ENCODE data around the gene CLTCL1.

The CLTCL1 gene

DNA sequence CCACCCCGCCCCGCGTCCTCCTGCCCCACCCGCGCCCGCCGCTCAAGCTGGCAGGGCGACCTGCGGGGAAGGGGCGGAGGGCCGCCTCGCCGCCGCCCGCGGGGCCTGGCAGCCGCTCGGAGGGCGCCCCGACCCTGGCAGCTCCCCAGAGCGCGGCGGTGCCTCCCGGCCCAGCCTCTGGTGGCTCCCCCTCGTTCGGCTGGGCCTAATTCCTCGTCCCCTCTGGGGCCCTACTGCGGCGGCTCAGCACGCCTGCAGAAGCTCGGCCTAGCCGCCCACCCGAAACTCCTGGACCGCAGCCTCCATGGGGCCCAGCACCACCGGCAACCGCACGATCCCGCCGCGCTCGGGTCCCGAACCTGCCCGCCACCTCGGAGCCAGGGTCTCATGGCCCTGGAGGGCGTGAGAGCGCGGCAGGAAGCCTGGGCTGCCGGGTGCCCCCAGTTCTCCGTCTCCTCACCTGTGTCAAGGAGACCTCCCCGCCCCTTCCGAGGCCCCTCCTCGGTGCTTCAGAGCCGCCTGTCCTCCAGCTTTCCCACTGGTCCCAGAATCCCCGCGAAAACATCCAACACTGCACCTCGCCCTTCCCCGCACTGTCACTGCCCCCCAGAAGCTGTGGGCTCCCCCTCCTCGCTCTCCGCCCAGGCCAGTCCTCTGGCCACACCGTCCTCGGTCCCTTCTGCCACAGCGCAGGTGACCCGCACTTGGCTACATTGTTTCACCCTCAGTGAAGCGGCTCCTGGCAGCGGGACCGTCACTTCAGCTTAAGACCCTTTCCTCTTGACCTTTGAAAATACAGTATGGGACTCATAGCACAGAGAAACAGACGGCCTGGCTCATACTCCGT lies 140.8 kb downstream of the CLTCL1 start:
- no peak for DNase-seq (ENCODE audit: low spot score)

DNA sequence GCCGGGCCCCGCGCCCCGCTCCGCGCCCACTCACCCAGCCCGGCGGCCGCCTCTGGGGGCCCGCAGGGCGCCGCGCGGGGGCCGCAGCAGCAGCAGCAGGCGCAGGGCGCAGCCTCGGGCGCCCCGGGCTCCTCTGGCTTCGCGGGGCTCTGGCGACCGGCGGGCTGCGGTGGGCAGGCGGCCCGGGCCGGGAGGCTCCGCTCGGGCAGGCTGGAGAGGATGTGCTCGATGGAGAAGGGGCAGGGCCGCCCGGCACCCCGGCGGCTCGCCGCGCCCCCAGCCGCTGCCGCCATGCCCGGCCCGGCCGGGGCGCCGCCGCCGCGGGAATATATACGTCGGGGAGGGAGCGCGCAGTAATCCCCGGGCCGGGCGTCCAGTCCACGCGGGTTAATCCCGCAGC lies 141.5 kb downstream of the CLTCL1 start, which contains the start of gene GSC2:
GSC2 (minus strand) TSS at position 302 of the 400 bp plus-strand sequence; CDS start at position 293, 9 bp downstream.
- DNase-seq (ENCODE audit: low spot score): no peak

DNA sequence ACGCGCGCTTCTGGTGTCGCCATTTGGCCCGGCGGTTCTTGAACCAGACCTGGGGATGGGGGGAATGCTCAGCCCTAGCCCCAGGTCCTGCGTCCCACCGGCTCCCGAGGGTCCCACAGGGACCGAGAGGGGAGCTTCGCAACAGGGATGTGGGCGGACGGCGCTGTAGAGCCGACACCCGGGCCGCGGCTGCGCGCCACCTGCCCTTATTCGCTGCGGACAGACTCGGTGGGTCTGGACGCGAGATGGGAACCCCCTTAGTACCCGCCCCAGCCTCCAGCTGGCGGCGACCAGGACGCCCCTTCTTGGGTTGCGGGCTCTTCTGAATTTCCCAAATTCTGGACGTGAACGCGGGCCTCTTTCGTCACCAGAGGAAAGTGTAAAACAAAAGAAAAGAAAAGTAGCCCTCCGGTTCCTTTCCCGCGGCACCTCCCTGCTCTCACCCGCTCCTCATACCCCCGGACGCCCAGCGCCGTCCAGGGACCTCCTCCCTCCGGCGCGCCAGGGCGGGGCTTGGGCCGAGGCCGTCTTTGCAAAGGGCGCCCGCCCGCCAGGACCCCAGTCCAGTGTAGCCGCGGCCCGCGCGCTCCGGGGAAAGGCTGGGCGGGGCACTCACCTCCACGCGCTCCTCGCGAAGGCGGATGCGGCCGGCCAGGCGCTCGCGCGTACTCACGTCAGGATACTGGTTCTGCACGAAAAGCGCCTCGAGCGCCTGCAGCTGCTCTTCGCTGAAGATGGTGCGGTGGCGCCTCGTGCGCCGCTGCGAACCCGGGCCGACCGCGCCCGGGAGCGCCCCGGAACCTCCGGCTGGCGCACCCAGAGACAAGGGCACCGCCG lies 142.3 kb downstream of the CLTCL1 start:
- no peak for DNase-seq (ENCODE audit: low spot score)

DNA sequence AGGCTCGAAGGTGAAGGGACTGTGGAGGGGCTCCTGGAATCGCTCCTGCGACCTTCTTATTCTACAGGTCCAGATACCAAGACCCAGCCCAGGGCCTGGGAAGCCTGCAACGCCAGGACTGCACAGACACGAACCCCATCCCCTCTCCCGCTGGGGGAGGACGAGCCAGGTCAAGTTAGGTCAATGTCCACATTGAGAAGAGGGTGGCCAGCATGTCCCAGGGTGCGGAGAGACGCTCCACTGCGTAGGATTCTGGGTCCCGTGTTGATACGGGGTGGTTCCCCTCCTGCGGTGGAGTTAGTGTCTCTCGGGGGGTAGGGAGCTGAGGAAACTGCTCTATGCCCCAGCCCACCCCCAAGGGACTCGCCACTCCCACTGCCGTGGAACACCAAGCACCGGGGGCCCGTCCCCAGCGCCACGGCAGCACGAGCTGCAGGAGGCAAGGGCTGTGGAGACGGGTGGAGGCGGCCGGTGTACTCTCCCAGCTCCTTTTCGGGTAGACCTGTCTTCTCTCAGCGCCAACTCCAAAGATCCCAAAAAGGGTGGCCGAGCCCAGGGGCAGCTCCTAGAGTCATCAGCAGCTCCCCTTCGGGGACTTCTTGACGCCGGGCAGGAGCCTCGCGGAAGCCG lies 143.0 kb downstream of the CLTCL1 start:
- no peak for DNase-seq (ENCODE audit: low spot score)

DNA sequence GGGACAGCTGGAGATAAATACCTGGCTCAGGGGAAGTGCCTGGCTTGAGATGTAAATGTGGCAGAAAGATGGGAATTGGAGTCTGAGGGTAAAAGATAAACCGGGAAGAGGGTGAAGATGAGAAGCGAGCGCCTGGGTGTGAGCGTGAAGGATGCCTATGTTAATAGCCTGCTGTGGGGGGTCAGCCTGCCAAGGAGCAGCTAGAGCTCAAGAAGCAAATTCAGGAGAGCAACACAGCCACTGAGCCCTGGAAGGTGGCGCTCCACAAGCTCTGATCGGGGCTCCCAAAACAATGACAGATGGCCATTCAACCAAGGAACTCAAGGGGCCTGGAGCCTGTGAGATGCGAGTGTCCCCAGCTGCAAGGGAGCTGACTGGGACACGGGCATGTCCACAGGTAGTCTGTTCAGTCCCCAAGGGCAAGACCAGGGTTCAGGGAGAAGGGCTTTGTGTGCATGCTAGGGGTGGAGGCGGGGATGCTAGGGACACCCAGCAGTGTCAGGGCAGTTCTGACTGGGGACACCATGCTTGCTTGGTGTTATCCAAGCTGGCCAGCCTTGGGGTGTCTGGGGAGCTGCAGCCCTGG lies 144.2 kb downstream of the CLTCL1 start:
- no peak for DNase-seq (ENCODE audit: low spot score)

DNA sequence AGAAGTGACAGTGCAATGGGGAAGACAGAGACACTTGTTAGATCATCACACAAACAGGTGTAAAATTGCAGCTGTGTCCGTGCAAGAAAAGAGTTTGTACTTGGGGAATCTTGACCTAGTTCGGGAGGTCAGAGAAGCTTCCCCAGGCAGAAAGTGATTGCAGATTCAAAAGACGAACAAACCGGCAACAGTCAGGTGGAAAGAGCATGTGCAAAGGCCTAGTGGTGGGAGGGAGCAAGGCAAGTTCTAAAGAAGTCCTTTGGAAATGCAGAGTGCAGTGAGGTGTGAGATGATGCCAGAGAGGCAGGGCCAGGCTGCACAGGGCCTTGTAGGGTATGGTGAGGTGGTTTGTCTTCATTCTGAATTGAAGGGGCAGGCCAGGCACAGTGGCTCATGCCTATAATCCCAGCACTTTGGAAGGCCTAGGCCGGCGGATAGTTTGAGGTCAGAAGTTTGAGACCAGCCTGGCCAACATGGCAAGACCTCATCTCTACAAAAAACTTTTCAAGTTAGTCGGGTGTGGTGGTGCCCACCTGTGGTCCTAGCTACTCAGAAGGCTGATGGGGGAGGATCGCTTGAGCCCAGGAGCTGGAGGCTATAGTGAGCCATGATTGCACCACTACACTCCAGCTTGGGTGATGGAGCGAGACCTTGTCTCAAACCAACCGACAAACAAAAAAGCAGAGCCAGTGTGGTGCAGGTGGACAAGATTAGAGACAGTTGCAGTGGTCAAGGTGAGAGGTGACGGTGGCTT lies 145.1 kb downstream of the CLTCL1 start:
- DNase-seq (ENCODE audit: low spot score): no peak

DNA sequence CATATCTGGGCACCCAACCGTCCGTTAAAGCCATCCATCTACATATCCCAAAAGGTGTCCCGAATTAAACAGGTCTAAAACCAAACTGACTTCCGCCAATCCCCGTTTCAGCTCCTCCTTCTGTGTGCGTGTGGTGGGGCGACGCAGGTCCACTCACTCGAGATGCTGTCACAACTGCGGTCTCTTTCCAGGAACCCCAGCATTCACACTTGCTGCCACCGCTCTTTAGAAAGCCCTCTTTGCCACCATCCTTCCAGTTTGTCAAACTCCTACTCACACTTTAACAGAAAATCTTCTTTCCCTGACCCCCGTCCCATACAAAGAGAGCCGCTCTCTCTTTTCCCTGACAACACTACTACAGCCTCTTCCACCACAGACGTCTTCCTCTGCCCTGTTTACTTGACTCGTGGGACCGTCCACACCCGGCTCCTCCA lies 147.5 kb downstream of the CLTCL1 start:
- DNase-seq (ENCODE audit: low spot score): no peak

DNA sequence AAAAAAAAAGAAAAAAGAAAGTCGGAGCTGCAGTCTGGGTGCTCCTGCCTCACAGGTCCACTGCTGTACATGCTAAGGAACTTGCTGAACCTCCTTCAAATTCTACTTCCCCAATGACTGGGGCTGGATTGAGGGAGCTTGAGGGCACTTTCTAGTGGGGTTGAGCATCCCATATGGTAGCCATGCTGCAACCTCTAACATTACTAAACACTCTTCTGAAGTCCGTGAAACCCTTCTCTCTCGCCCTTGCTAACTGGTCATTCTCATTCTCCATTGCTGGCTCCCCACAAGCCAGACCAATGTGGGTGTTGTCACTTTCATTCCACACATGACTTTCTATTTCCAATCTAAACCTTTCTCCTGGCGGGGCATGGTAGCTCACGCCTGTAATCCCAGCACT lies 148.3 kb downstream of the CLTCL1 start:
- no peak for DNase-seq (ENCODE audit: low spot score)

DNA sequence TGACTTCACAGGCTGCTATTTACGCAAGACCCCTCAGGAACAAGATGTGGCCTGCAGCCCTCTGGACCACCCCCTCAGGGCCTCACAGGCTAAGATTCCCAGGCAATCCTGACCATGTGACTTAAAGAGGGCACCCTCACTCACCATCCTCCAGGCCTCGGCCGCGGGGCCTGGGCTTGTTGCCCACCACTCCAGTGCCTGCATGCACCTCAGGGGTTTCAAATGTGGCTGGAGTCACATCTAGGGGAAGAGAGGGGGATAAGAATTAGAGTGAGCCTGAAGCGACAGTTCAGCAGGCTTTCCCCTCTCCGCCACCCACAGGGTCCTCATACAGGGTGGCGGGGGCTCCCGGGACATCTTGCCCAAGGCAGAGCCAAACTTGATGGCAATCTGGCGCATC lies 149.1 kb downstream of the CLTCL1 start:
- no peak for DNase-seq (ENCODE audit: low spot score)

DNA sequence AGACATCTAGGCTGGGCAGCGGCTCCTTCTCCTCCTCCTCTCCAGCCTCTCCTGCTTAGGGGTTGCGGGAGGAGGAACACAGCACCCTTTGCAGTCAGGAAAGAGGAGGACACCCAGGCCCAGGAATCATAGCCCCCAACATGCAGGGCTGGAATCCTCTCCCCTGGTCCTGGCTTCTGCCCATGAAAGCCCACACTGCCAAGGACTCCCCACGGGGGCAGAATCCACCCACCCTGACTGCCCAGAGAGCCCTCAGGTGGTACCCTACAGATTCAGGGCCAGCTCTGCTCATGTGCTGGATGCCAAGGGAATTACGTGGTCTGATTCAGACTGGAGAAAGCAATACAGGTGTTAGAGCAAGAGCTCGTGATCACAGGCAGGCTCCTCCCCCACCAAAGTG lies 151.5 kb downstream of the CLTCL1 start:
- no peak for DNase-seq (ENCODE audit: low spot score)

DNA sequence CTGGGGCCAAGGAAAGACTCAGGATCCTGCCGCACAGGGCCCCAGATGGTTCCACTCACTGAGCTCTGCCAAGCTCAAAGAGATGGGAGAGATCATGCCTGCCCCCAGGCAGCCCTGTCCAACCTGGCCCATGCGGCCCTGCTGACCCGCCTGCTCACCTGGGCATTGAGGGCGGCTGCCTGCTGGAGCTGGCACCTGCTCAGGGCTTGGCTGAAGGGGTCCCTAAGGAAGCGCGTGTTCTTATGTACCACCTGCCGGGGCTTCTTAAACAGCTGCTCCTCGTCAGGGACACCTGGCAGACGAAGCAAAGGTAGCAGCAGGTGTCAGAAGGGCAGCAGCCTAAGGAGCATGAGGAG lies 152.5 kb downstream of the CLTCL1 start:
- DNase-seq (ENCODE audit: low spot score): no peak

DNA sequence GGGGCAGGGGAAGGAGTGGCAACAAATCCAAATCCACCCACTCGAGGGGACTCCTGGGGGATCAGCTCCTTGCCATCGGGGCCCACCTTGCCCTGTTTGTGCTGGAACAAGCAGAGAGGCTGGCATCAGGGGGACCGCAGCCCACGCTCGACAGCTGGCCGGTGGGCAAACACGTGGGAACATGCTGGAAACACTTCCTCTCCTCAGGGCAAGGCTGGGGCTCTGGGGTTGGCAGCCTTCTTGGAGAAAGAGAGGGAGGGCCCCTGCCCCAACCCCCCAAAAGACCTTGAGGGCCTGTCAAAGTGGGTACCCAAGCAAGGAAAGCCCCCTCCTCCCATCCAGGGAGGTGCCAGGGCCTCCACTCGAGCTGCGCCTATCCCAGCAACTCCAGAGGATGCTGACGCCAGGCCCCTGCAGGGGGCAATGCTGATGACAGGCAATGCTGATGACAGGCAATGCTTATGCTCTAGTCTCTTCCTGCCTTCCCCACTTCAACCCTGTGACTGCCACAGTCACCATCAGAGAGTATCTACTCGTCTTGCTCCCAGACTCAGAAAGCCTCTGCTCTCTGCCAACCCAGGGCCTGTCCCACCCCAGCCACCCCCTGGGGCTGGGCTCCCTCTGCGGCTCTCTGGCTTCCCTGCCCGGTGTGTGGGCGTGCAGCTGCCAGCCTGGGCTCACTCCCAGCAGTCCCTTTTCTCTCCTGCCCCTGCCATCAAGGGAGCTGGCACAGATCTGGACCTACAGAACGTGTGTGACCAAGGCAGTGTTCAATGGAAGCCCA lies 153.1 kb downstream of the CLTCL1 start:
- no peak for DNase-seq (ENCODE audit: low spot score)

DNA sequence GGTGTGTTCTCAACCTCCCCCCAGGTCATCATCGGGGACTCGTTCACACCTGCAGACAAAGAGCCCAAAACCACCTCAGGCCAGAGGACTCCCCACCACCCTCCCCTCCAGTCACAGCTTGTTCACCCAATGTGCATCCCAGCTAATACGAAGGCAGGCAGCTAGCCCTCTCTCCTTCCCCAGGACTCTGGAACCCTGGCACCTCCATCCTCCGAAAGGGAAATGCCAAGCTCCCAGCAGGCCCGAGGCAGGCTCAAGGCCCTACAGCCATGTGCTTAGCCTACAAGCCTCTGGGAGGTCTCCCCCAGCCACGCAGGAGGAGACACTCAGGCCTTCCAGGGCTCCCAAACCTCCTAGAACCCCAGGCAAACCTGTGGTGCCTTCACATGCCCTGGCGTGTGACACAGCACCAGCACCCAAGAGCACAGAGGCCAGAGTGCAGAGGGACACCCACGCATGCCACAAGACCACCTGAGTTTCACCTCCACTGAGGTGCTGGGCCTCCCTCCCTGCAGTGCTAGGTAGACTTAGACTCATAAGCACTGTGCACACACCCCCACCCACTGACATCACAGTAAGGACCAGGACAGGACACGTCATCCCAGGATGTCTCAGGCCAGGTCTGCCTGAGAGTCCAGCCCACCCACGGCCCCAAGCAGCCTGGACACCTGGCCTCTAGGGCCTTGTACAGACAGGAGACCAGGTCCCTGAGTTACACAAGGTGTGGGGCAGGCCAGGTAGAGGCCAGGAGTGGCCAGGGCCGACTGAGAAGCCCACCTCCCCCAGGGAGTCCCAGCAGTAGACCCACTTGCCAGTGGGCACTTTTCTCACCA lies 153.9 kb downstream of the CLTCL1 start:
- DNase-seq (ENCODE audit: low spot score): no peak

DNA sequence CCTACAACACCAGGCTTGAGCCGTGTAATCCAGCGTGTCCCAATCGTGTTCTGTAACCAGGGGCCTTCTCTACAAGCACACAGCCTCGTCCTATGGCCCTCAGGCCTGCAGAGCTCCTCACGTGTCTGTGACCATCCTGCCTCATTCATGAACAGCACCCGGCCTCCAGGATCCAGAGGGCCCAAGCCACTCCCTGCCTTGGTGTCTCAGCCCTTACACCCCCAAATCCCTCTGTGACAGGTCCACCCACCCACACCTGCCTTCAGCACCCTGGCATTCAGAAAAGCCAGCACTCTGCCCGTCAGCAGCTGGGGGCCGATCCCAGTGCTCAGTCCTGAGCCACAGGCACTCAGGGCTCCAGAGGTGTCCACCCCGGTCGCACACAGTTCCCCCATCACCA lies 154.6 kb downstream of the CLTCL1 start:
- no peak for DNase-seq (ENCODE audit: low spot score)

DNA sequence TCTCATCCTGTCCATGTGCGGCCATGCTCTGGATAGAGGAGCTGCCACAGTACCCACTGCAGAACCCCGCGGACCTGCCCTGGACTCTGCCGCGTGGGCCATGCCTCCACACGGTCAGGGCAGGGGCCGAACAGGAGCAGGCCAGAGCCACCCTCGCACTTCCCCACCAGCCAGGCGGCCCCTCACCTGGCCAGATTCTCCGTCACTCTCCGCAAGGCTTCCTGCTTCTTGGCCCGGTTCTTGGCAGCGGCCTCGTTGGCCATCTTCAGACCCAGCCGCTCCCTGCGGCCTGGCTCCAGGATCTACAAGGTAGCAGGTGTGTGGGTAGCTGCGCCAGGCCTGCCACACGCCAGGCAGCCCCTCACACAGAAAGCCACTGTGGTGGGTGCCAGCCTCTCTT lies 156.6 kb downstream of the CLTCL1 start:
- DNase-seq (ENCODE audit: low spot score): no peak

DNA sequence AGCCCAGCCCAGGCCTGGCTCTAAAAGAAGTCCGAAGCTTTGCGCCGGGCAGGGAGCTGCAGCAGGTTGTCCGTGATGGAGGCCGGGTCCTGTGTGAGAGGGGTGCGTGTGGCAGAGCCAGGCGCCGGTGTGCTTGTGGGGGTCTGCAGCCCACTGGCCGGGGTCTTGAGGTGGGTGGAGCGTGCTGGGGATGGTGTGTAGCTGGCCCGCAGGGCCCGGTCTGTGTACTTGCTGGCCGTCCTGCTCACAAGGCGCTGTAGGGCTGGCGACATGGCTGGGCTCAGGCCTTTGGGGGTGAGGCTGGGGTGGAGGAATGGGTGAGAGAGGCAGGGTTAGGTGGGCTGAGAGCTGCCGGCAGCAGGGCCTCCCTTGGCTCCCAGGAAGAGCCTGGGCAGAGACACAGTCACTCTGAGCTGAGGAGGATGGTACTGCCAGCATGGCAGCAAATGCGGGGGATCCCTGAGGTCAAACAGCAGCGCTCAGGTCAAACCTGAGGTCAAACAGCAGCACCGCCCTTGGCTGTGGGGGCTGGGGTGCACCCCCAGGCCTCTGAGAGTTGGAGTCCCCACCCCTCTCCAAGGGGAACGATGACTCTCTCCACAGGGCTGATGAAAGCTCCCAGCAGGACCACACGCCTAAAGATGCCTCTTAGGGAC lies 157.2 kb downstream of the CLTCL1 start:
- no peak for DNase-seq (ENCODE audit: low spot score)

DNA sequence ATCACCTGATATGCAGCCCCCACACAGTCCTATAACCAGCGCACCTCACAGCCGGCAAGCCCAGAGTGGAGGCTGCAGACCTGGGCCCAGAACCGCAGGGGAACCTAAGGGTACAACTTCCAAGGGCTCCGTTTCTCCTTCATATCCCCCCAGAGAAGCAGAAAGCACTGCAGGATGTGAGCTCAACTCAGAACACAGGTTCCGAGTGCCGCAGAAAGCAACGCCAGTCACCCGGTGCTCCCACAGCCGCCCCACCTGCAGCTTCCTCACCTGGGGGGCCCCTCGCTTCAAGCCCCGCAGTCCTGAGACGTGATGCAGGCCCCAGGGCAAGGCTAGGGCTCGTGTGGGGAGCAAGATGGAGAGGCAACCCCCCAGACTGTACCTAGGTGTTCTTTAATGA lies 158.0 kb downstream of the CLTCL1 start:
- DNase-seq (ENCODE audit: low spot score): no peak

DNA sequence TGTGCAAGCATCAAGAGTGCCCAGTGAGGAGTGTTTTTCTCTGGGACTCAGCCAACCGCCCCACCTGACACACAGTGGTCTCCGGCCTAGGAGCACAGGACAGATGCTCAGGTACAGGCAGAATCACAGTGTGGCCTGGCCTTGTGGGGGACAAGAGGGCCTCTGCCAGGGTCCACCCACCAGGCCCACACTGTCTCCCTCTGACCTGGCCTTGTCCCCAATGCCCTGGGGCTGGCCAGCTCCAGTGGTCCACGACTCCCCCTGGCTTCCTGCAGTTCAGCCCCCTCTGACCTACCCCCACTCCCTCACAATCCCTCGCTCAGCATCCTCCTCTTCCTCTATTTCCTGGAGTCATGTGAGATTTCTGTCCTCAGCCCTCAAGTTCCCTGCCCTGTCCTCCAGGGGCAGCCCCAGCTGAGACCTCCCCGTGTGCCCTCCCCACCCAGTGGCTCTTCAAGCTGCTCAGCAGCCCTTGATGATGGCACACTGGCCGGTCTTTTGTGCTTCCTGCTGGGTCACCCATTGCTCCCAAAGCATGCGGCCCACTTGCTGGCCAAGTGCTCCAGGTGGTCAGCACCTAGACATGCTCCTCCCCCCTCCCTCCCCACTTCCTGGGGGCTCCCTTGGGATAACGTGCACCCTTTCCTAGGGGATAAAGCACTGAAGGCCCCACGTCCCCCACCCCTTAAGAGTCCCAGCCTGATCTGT lies 158.7 kb downstream of the CLTCL1 start:
- DNase-seq (ENCODE audit: low spot score): no peak

DNA sequence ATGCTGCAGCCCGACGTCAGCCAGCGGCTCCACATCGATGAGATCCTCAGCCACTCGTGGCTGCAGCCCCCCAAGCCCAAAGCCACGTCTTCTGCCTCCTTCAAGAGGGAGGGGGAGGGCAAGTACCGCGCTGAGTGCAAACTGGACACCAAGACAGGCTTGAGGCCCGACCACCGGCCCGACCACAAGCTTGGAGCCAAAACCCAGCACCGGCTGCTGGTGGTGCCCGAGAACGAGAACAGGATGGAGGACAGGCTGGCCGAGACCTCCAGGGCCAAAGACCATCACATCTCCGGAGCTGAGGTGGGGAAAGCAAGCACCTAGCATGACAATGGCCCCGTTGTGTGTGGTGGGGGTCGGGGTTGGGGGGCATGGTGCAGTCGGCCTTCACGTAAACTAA lies 159.4 kb downstream of the CLTCL1 start:
- no peak for DNase-seq (ENCODE audit: low spot score)
